Measurements from ENCODE around the gene PRKX.

DNA sequence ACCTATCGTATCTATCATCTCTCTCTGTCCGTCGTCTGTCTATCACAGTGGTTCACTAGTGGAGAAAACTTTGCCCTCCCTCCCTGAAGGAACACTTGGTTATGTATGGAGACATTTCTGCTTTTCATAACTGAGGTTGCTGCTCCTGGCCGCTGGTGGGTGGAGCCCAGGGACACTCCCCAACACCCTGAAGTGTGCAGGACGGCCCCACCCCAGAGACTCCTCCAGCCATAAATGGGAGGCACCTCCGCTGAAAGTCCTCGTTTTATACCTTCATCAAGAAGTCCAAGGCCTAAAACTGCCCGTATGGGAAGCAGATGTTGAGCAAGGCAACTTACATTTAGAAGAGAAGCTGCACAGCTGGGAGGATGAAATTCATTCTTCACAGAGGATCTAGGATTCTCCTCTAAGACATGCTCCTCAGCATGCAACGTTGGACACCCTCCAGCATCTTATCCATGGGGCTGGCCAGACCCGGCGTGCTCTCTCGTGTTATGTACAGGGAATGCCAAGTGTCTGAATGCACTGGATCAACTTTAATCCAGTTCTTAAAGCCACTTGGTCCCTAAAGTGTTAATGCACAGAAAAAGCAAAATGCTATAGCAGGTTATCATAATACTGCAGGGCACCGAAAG, 43.5 kb downstream of the PRKX start:
- TF ChIP-seq, protein P1, sequence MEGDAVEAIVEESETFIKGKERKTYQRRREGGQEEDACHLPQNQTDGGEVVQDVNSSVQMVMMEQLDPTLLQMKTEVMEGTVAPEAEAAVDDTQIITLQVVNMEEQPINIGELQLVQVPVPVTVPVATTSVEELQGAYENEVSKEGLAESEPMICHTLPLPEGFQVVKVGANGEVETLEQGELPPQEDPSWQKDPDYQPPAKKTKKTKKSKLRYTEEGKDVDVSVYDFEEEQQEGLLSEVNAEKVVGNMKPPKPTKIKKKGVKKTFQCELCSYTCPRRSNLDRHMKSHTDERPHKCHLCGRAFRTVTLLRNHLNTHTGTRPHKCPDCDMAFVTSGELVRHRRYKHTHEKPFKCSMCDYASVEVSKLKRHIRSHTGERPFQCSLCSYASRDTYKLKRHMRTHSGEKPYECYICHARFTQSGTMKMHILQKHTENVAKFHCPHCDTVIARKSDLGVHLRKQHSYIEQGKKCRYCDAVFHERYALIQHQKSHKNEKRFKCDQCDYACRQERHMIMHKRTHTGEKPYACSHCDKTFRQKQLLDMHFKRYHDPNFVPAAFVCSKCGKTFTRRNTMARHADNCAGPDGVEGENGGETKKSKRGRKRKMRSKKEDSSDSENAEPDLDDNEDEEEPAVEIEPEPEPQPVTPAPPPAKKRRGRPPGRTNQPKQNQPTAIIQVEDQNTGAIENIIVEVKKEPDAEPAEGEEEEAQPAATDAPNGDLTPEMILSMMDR (IDR thresholded peaks at IDR 0.05; ENCODE audit: low read depth, low read length) = no peak
- TF ChIP-seq, protein P2, sequence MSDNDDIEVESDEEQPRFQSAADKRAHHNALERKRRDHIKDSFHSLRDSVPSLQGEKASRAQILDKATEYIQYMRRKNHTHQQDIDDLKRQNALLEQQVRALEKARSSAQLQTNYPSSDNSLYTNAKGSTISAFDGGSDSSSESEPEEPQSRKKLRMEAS (IDR thresholded peaks at IDR 0.05; ENCODE audit: low read depth, low read length) = no peak

All from NB4 (cell line).